HG03064 (cell line): ENCODE data around the gene REV3L.
"Not testable (repeated sequence)": the region's sequence is repeated elsewhere in the genome, so short reads cannot be mapped to it uniquely, and the experiment has no call there.

Source experiments
- ATAC-seq: cut with Tn5 transposase; IDR thresholded peaks from one replicate; pipeline ENCODE4 v1.9.1; 2021; ENCODE audit warnings: low read depth; ENCODE audit not compliant: unreplicated experiment

REV3L gene

GRCh38 chr6:111307275-111307858 lies 175.7 kb downstream of the REV3L start:
- ATAC-seq = no peak

GRCh38 chr6:111306104-111306888 lies 176.7 kb downstream of the REV3L start:
- no peak for ATAC-seq

GRCh38 chr6:111301946-111302345 lies 181.1 kb downstream of the REV3L start:
- ATAC-seq = no peak

- not testable (repeated sequence) for ATAC-seq
These were observed 181.8 kb downstream of the REV3L start for GRCh38 chr6:111300938-111301800.

- ATAC-seq = no peak
These were observed 185.2 kb downstream of the REV3L start for GRCh38 chr6:111297776-111298175.

DNA sequence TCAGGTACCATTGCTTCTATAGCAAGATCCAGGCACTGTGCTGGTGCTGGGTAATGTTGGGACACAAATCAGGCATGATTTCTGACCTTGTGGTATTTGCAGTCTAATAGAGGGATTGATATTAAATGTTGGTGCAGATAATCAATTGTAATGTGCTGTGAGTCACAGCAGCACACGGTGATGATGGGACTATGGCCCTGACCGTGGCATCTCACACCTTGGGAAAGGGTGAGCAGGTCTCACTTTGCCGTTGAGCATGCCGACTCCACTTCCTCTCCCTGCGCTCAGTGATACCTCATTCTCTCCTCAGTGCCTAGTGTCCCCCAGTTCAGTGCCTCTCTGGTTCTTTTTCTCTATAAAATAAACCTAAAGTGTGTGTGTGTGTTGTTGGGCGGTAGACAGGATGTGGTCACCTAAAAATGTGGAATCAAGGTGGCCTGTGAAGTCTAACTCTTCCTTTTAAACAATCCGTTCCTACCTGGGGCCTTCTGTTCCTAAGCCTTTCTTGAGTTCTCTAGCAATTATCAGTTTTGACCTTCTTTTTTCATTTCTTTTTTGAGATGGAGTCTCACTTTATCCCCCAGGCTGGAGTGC lies 188.5 kb downstream of the REV3L start:
- ATAC-seq = no peak

- no peak for ATAC-seq
These were observed 191.4 kb downstream of the REV3L start for GRCh38 chr6:111291336-111292259.

- ATAC-seq = peak; percentile 81
These were observed 192.2 kb downstream of the REV3L start for GRCh38 chr6:111290689-111291335.

DNA sequence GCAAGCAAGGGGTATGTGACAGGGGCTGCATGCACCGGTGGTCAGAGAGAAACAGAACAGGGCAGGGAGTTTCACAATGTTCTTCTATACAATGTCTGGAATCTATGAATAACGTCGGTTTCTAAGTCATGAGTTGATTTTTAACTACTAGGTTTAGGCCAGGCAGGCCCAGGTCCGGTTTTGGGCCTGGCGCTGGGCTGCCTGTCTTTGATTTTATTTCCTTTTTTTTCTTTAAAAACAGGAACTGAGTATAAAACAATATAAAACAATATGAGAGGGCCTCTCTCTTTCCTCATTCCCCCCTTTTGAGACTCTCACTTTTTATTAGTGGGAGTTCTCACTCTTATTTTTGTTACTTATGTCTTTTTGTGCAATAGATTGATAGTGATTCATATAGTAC lies 198.7 kb downstream of the REV3L start:
- ATAC-seq = not testable (repeated sequence)

DNA sequence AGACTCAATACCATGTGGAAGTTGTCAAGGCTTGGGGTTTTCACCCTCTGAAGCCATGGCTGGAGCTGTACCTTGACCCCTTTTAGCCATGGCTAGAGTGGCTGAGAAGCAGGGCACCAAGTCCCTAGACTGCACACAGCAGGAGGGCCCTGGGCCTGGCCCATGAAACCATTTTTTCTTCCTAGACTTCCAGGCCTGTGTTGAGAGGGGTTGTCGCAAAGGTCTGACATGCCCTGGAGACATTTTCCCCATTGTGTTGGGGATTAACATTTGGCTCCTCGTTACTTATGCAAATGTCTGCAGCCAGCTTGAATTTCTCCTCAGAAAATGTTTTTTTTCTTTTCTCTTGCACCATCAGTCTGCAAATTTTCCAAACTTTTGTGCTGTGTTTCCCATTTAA lies 199.3 kb downstream of the REV3L start:
- ATAC-seq = no peak

DNA sequence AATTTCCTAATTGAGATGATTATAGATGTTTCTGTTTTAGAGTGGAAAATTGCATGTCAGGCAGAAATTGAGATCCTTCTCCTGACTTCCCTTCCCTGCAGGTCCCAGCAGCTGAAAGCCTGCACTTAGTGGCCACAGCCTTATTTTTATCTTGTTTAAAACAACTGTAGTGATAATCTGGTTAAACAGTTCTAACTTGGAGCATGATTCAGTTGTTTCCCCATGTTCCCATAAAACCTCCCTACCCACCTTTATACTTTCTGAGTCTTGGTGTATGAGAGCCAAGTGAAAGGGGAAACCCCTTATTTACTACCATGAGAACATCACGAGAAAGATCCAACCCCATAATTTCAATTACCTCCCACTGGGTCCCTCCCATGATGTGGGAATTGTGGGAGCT lies 200.5 kb downstream of the REV3L start:
- ATAC-seq = no peak

DNA sequence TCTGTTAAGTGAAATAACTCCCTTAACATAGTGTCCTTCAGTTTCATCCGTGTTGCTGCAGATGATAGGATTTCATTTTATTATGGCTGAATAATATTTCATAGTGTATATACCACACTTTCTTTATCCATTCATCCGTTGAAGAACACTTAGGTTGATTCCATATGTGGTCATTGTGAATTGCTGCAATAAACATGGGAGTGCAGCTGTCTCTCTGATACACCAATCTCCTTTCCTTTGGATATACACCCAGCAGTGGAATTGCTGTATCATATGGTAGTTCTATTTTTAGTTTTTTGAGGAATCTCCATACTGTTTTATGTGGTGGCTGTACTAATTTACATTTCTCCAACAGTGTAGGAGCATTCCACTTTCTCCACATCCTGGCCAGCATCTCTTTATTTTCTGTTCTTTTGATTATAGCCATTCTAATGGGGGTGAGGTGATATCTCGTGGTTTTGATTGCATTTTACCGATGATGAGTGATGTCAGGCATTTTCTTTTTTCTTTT lies 202.5 kb downstream of the REV3L start:
- ATAC-seq = no peak

GRCh38 chr6:111278731-111279130 lies 204.3 kb downstream of the REV3L start:
- ATAC-seq = no peak

DNA sequence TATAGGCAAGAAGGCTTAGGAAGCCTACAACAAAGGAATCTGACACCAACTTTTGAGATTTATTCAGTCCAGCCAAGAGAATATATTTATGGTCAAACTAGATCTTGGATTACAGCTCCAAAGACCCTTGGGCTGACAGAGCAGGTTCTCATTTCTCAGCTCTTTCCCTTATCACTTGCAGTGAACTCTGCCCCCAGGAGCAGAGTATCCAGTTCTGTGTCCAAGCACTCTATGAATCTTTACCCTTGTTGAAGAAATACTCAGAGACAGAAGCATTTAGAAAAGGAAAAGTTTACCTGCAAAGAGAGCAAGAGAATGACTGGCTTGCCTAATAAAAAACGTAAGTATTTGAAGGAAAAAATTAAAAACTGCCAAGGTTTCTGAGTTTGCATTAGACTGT lies 205.2 kb downstream of the REV3L start:
- no peak for ATAC-seq

- ATAC-seq = no peak
These were observed 206.3 kb downstream of the REV3L start for GRCh38 chr6:111276736-111277135.

- no peak for ATAC-seq
These were observed 206.7 kb downstream of the REV3L start for GRCh38 chr6:111276335-111276734.

GRCh38 chr6:111274593-111275217 lies 208.3 kb downstream of the REV3L start:
- no peak for ATAC-seq

GRCh38 chr6:111270121-111270520 lies 212.9 kb downstream of the REV3L start:
- no peak for ATAC-seq
